Right kidney (tissue), 9 donors: ENCODE measurements around the gene IL12RB1.

Experiments used
- DNase-seq: peaks from one replicate; pipeline ENCODE4 v3.0.0-alpha.2; 2016
- long read RNA-seq, 8 donors: transcript quantifications; one replicate each; lab custom pipeline, GENCODE V29; 2026

The IL12RB1 gene
- long read RNA-seq, donor 1 = 0 reads
- long read RNA-seq, donor 2, partial matches to known transcripts = 6 of 12 reads
- long read RNA-seq, donor 2, other reads (novel, unspliced or antisense) = 6 of 12 reads
- long read RNA-seq, donor 3 = 0 reads
- long read RNA-seq, donor 4 = 0 reads
- long read RNA-seq, donor 5 = 0 reads
- long read RNA-seq, donor 6 = 0 reads
- long read RNA-seq, donor 7 = 0 reads
- long read RNA-seq, donor 8 = 0 reads

DNA sequence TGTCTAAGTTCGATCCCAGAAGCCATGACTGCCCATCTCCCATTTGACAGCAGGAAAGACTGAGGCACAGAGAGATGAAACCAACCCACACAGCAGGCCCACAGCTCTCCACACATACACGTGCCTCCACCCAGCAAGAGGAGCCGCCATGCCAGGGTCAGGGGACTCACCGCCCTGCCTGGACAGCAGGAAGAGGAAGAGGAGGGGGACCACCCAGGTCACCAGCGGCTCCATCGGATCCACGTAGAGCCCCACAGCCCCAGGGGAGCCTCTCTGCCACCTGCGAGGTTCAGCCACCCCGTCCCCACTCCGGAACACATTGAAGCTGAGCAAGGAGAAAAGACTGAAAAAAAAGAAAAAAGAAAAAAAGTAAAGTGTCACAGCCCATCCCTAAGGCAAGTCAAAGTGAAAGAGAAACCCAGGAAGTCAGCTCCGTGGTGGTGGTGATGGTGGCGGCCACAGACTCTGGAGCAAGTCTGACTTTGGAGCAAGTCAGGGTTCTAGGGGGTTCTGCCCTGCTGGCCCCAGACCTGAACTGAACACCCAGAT is at the start of gene IL12RB1:
TSS of gene IL12RB1 (minus strand) at position 345 of the 549 bp plus-strand sequence. CDS start at position 234, 111 bp downstream.
- DNase-seq = no peak

DNA sequence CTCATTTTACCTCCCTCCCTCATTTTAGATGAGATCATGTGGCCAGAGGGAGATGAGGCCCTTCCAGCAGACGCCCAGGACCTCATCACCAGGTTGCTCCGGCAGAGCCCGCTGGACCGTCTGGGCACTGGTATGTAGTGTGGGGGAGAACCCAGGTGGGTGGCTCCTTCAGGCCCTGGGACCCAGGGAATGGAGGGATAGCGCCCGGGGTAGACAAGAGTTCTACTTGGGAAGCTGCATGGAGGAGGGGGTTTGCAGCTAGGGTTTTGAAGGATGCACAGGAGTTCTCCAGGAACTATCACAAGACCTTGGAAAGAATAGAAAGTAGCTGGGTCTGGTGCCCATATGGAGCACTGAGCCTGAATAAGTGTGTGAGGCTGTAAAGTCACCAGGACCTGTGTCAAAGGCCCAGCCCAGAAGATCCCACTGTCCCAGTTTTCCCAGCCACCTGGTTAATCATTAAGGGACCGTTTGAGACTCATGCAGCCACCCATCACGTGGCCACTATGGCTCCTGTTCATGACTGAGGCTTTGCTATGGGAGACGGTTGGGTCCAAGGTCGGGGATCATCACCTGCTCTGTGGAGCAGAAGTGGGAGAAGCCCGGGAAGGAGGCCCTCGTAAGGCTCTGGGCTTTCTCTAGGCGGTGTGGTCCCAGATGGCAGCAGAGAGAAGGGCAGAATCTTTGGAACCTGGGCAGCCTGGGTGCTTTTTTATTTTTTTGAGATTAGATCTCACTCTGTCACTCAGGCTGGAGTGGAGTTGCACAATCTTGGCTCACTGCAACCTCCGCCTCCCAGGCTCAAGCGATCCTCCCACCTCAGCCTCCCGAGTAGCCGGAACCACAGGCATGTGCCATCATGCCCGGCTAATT is 49.2 kb upstream of the IL12RB1 start:
- no peak for DNase-seq

DNA sequence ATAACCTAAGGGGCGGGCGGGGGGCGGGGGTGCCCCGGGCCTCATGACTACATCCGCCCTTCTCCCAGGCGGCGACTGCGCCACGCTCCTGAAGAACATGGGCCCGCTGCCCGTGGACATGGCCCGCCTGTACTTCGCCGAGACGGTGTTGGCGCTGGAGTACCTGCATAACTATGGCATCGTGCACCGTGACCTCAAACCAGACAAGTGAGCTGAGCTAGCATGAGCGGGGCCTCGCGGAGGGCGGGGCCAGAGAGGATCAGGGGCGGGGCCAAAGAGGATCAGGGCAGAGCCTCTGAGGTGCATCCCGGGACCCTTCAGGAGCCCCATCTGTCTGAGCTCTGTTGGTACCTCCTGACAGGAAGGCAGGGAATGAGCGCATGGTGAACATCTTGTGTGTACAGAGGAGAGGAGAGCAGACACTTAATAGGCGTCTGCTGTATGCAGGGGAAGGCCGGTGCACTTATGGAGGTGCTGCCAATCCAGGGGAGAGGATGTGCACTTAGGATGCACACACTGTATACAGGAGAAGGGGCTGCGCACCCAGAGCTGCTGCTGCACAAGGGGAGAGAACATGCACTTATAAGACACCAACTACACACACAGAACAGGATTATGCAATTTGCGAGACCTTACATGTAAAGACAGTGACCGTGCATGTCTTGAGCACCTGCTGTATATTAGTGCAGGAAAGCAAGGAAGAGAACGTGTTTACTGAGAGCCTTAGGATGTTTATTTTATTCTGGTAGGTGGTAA is 45.3 kb upstream of the IL12RB1 start:
- DNase-seq = no peak

DNA sequence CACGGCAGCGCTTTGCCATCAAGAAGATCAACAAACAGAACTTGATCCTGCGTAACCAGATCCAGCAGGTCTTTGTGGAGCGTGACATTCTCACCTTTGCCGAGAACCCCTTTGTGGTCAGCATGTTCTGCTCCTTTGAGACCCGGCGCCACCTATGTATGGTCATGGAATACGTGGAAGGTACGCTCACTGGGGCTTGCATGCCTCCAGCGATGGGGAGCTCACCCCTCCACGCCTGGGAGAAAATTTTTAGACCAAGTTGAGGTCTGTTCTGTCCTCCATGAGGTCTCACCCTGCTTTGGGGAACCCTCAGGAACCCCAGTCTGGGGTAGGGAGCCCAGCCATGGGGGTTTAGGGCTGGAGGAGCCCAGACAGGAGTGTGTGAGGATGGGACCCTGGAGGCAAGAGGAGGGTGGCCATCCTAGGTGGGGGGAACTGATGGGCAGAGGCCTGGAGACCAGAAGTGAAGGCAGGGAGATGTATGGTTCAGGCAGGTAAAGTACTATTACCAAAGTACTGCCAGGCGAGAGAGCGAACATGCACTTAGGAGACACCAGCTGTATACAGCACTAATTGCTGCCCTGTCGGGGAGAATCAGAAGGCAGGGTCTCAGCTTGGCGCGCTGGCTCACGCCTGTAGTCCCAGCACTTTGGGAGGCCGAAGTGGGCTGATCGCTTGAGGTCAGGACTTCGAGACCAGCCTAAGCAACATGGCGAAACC is 43.9 kb upstream of the IL12RB1 start:
- no peak for DNase-seq

DNA sequence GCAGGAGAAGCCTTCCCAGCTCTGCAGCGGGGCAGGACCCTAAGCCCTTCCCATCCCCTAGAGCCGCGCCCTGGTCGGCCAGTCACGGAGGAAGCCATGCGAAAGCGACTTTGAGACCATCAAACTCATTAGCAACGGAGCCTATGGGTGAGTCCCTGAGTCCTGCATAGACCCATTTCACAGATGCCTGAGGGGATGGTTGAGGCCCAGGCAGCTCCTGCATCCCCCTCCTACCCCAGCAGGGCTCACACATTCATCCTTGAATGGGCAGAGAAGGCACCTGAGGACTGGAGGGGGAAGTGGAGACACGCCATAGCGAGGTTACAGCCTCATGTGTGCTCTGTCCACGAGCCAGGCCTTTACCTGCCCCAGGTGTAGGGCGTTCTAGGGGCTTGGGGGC is 42.1 kb upstream of the IL12RB1 start:
- no peak for DNase-seq

DNA sequence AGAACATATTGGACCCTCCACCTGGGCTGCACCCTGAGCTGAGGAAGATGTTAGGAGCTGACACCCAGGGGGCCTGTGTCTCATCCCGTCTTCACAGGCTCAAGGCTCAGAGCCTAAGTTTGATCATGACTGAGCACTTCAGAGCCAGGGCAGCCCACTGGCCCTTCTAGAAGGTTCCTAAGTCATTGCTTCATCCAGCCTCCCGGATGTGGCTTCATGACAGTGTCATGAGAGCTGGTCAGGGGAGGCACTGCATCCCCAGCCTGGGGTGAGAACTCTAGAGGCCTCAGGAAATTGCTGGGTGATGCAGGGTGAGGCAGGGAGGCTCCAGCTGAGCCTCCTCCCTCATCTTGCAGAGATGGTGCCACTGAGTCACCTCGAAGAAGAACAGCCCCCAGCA is 41.3 kb upstream of the IL12RB1 start:
- no peak for DNase-seq

DNA sequence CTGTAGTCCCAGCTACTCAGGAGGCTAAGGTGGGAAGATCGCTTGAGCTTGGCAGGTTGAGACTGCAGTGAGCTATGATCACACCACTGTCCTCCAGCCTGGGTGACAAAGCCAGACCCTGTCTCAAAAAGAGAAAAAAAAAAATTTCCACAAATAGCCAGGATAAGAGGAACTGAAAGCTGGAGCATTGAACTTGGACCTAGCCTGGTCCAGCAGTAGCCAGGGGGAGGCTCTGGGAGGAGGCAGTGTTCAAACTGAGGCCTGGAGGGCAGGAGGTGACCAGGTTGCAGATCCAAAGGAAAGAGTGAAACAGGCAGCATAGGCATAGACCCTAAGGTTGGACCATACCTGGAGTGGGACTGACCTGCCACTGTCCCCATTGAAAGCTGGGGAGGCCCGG is 39.4 kb upstream of the IL12RB1 start:
- DNase-seq = no peak

DNA sequence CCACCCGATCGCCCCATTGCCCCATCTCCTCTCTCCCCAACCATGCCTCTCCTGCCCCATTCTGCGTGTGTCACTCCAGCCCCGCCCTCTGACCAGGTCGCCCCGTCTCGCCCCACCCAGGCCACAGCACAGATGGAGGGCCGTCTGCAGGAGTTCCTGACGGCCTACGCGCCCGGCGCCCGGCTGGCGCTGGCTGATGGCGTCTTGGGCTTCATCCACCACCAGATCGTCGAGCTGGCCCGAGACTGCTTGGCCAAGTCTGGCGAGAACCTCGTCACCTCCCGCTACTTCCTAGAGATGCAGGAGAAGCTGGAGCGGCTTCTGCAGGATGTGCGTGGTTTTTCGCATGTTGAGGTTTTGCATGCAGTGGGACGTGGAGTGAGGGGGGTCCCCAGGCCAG is 37.1 kb upstream of the IL12RB1 start:
- no peak for DNase-seq

DNA sequence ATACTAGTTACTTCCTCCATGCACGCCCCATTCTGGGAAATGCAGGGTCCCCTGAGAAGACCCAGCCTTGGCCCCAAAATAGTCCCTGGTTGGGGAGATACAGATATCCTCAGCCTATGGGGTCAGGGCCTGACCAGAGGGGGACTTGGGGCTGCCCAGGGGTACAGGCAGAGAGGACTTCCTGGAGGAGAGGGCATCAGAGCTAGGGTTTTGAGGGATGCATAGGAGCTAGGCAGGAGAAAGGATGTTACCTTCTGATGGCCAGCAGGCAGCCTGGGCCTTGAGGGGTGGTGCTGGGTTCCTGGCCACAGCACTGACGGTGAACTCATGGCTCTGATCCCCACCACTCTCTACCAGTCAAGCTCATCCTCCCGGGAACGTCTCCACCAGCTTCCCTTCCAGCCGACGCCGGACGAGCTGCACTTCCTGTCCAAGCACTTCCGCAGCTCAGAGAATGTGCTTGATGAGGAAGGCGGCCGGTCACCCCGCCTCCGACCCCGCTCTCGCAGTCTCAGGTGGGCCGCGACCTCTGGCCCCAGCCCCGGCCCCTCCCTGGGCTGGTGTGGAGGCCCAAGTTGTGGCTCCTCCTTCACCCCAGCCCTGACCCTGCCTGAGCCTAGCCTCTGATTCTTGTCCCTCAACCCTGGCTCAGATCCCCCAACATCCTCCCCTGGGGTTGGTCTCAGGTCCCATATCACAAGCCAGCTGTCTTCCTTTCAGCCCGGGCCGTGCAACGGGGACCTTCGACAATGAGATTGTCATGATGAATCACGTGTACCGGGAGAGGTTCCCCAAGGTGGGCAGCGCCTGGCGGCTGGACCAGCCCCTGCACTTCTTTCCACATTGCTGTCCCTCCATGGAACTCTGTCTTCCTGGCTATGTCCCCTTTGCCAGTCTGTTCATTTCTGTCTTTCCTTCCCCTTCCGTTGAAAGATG is 36.4 kb upstream of the IL12RB1 start:
- DNase-seq = no peak

DNA sequence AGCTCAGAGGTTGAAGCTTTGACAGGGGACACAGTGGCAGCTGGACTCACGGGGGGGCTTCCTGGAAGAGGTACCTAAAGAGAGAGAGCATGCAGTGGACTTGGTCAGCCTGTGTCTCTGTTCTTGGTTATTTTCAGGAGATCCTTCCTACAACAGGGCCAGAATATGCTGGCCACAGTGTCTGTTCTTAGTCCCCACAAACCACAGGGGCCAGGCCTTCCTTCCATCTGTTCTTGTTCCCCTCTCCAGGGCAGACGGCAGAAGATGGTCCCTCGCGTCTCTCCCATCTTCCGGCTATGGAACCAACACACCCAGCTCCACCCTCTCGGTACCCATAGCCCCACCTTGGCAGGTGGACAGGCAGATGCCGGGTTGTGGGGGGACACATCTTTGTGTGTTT is 35.7 kb upstream of the IL12RB1 start:
- no peak for DNase-seq

DNA sequence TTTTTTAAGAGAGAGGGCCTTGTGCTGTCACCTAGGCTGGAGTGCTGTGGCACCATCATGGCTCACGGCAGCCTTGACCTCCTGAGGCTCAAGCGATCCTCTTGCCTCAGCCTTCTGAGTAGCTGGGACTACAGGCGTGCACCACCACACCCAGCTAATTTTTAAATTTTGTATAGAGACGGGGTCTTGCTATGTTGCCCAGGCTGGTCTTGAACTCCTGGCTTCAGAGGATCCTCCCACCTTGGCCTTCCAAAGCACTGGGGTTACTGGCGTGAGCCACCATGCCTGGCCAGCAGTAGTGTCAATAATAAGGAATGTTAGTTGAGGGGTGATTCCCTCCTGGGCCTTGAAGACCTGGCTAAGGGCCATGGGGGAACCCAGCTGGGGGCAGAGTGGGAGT is 34.4 kb upstream of the IL12RB1 start:
- no peak for DNase-seq

DNA sequence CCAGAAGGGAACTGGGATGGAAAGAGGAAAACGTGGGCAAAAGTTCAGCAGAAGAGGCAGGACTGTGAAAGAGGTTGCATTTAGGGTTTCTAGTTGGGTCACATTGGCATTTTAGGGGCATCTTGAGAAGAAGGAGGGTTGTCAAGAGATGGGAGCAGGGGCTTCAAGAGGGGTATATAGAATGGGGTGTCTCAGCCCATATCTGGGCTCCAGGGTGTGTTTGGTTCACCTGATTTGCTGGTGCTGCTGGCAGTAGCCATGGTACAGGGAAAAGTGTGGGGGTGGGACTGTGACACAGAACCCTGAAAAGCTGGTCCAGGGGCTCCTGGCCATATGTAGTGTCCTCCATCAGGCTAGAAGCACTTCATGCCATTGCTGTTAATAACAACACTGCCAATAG is 33.4 kb upstream of the IL12RB1 start:
- no peak for DNase-seq

DNA sequence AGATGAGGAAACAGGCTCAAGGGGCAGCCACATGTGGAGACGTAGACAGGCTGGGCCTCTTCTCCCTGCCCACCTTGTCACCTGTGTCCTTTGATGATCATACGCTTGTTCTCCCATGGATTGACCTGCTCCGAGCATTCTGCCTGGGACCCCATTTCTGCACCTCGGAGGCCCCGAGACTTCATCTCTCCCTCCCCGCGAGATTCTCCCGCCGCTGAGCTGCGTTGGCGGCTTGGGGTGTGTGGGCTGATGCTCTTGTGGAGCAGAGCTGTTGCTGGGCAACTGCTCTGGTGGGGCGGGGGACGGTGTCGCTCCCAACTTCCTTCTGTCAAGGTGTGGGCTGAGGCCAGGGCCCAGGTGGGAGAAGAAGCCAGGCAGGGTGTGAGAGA is 33.0 kb upstream of the IL12RB1 start:
- DNase-seq = no peak

DNA sequence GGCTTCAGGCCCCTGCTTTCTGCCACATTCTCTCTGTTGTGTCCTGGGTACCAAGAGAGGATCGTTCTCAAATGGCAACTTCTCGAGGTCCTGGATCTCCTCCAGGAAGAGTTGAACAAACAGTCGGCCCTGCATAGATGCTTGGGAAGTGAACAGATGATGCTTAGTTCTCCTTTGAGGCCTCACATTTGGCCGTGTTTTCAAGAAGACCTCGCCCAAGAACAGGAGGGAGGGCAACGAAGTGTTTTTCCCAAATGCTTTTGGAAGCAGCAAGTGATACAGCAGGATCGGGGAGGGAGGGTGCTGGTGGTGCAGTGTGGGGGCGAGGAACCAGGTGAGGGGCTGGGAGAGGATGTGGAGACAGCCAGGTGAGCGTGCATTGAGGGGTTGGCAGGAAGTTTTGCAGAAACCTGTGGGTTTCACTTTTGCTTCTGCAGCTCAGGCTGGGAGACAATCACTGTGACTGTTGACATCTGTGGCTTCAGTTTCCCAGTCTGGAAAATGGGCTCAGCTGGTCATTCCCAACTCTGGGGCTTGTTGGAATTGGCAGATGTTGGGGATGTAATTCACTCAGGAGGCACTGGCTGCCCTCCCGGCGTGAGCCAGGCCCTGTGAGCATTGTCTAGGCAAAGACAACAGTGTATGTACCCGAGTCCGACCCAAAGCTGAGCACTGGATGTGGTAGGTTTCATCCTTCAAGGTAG is 32.4 kb upstream of the IL12RB1 start:
- no peak for DNase-seq

DNA sequence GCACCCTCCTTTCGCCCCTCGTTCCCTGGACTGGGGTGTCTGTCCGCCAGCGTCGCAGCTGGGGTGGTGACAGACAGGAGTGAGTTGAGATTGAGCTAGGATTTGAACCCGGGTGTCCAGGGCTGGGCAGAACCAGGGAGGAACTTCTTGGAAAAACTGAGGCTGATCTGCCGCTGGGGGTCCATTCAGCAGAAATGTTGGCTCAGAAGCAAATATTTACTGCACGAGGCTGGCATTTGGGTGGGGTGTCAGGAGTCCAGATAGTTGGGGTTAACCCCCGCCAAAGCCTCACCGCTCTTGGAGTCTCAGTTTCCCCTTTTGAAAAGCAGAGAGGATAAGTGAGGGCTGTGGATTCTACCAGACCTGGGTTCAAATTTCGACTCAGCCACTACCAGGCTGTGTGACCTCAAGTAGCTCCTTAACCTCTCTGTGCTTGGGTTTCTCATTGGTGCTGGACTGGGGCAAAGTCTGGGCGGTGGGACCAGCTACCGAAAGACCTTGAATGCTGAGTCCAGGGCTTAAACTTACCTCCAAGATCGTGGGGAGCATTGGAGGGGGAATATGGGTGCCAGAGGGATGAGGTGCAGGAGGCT is 31.8 kb upstream of the IL12RB1 start:
- DNase-seq = no peak

DNA sequence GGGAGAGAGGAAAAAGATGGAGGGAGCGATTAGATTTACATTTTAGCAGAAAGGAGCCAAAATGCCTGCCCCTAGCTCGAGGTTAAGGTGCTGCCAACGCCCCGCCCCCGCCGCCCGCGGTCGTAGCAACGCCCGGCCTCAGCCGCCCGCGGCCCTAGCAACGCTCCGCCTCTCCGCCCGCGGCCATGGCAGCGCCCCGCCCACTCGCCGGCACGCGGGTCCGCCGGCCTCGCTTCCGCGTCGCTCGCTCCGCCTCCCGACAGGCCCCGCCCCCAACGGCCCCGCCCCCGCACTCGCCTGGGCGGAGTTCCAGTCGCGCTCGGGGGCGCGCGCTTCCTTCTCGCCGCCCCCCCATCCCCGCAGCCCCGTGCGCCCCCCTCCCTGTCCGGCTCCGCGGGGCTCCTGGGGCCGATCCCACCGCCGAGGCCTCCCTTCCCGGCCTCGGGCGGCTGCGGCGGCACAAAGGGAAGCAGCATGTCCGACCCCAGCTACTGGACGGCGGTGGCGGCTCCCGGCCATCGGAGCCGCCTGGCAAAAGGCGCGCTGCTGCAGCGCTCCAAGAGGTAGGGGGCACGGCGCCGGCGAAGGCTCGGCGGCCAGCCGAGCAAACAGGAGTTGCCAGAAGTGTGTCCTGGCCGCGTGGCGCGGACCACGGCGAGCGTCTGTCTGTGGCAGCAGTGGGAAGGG is 31.1 kb upstream of the IL12RB1 start:
- DNase-seq = peak; percentile 84

DNA sequence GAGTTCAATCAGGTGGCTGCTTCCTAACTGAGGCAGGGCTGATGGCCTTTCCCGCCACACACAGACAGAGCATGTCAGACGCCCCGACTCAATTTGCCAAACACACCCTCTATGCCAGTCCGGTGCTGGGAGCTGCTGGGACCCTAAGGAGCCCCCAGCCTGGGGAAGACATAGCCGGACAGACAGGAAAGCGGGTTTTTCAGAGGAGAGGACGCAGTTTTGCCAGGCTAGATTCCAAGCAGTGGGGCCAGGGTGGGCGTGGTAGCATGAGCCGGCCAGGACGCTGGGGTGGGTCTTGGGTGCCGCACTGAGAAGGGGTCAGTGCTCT is 30.6 kb upstream of the IL12RB1 start:
- no peak for DNase-seq

DNA sequence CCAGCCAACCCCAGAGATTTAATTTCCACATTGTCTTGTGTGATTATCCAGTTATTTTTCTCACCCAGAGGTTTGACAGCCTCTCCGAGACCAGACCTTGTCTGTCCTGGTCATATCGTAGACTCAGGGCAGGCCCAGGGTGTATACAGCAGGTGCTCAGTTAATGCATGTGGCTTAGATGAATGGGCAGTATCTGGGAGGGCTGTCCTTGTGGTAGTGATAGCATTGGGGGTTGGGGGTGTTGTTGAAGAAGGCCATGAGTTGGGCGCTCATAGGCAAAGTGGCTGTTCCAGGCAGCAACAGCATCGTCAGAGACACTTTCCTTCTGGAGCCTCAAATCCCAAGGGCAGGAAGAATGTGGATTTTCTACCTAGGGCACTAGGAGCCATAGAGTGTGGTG is 27.7 kb upstream of the IL12RB1 start:
- DNase-seq = no peak

DNA sequence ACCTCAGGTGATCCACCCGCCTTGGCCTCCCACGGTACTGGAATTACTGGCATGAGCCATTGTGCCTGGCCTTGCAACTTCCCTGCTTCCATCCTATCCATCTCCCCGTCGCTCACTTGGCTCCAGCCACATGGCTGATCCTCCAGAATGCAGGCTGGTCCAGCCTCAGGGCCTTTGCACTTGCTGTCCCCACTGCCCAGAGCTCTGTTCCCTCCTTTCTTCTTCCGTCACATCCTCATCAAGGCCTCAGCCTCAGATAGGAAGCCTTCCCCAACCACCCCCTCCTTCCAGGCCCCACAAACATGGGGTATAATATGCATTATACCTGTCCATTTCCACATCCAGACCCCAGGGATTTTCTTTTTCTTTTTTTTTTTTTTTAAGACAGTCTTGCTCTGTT is 27.1 kb upstream of the IL12RB1 start:
- no peak for DNase-seq
